ENCODE data around the gene ITM2C. TPM values are rescaled to one million over a fixed set of nuclear protein-coding genes. Genes with fewer than 3 reads are reported as not detected.

The ITM2C gene
- total and polyA plus RNA-seq, 2 of the 8 experiments (the other 6 are each of a cell fraction or from before 2014, with no cell fraction given): 362 to 742 TPM

GRCh38 chr2:230893841-230894781 is 29.4 kb downstream of the ITM2C start (continued):
- no peak for TF ChIP-seq KDM1A (IDR thresholded peaks at IDR 0.05; ENCODE audit: borderline replicate concordance, low read length)
- TF ChIP-seq ATF2 (IDR thresholded peaks at IDR 0.05; ENCODE audit: low read length): no peak
- TF ChIP-seq POLR2AphosphoS5 (IDR thresholded peaks at IDR 0.05; ENCODE audit: low read depth, low read length): no peak
- TF ChIP-seq YY1 (IDR thresholded peaks at IDR 0.05; ENCODE audit: low read depth, low read length): no peak
